Measurements from ENCODE around the gene TBX3.

GRCh38 chr12:114661245-114661644 is 22.7 kb downstream of the TBX3 start:
- TF ChIP-seq CTCF (IDR thresholded peaks at IDR 0.05) (no peak), POLR2A (IDR thresholded peaks at IDR 0.05) (no peak)
